Endothelial cell of umbilical vein (primary cell): ENCODE measurements around the gene LNPEP. TPM values are rescaled to one million over a fixed set of nuclear protein-coding genes. Genes with fewer than 3 reads are reported as not detected.

Experiments used
- BruUV-seq: library from RNA; stranded (reverse); fragments of 400-500 nt; replicated peaks from 2 replicates; lab custom pipeline; 2021; lab: Mats Ljungman, UMichigan
- CTCF ChIA-PET: fragments of 300-600, 350-600 bp; sonication (Branson Sonifier 250); formaldehyde crosslinking; loops from one replicate; lab custom pipeline; 2021; ENCODE audit warnings: antibody characterized with exemption, inconsistent platforms; lab: Charles Lee
- POLR2A ChIA-PET: fragments of 300-600, 350-600 bp; sonication (Branson Sonifier 250); formaldehyde crosslinking; loops from one replicate; lab custom pipeline; 2021; ENCODE audit warnings: antibody characterized with exemption, inconsistent platforms; lab: Charles Lee
- DNase-seq: peaks from one replicate; pipeline ENCODE4 v3.0.0-alpha.2; 2011; ENCODE audit warnings: low read depth, low spot score
- FAIRE-seq: peaks from 2 replicates; lab custom pipeline; 2011; peaks lifted over from hg19 to GRCh38; lab: Jason Lieb, UNC
- H2AFZ ChIP-seq: 2 replicates; pipeline ENCODE4 v1.6.0; 2012; ENCODE audit warnings: low read depth, low read length, control low read depth, inconsistent platforms
- H3K27ac ChIP-seq: 2 replicates; pipeline ENCODE4 v1.5.1; 2011; ENCODE audit warnings: low read depth, mild to moderate bottlenecking, control low read depth, low read length, moderate library complexity; ENCODE audit not compliant: insufficient read depth
- H3K27me3 ChIP-seq, 2 experiments: 2 replicates each; pipeline versions ENCODE4 v1.6.0 to v1.6.1; 2011; ENCODE audit warnings: low read length in 2 of 2, mixed read lengths in 1 of 2; ENCODE audit not compliant: control insufficient read depth in 2 of 2, insufficient read depth in 2 of 2
- H3K36me3 ChIP-seq, 2 experiments: 2 replicates in 1 of 2; 3 replicates in 1 of 2; pipeline ENCODE4 v1.5.1; 2011; ENCODE audit warnings: low read length in 2 of 2, mild to moderate bottlenecking in 1 of 2, moderate library complexity in 1 of 2; ENCODE audit not compliant: control insufficient read depth in 2 of 2, insufficient read depth in 2 of 2; ENCODE audit errors: extremely low read depth in 1 of 2
- H3K4me1 ChIP-seq: 3 replicates; pipeline ENCODE4 v1.5.1; 2011; ENCODE audit warnings: mild to moderate bottlenecking, low read length; ENCODE audit not compliant: control insufficient read depth, insufficient read depth; ENCODE audit errors: extremely low read depth
- H3K4me2 ChIP-seq: 2 replicates; pipeline ENCODE4 v1.6.1; 2011; ENCODE audit warnings: low read length, control low read depth, mixed read lengths; ENCODE audit not compliant: insufficient read depth
- H3K4me3 ChIP-seq, 3 experiments: fragments of 200-600 bp in 1 of 3; sonication (generic), shearing (Covaris generic) in 1 of 3; replicated peaks in 1 of 3; 2 replicates each; pipeline ENCODE4 v1.5.1; 2011 to 2016; ENCODE audit warnings: control low read depth in 3 of 3, low read length in 3 of 3, mild to moderate bottlenecking in 2 of 3, inconsistent platforms in 1 of 3, low read depth in 1 of 3, moderate library complexity in 1 of 3; ENCODE audit not compliant: insufficient read depth in 1 of 3
- H3K79me2 ChIP-seq: 2 replicates; pipeline ENCODE4 v1.6.0; 2012; ENCODE audit warnings: low read length, inconsistent platforms; ENCODE audit not compliant: control insufficient read depth, insufficient read depth
- H3K9ac ChIP-seq: replicated peaks from 2 replicates; pipeline ENCODE3; 2011; ENCODE audit warnings: low read length, control low read depth; ENCODE audit not compliant: insufficient read depth; ENCODE audit errors: extremely low read depth
- H3K9me1 ChIP-seq: replicated peaks from 3 replicates; pipeline ENCODE4 v1.6.0; 2011; ENCODE audit warnings: mild to moderate bottlenecking, low read length; ENCODE audit not compliant: control insufficient read depth, insufficient read depth; ENCODE audit errors: extremely low read depth
- H3K9me3 ChIP-seq: replicated peaks from 2 replicates; pipeline ENCODE4 v1.5.1; 2012; ENCODE audit warnings: low read length, inconsistent platforms; ENCODE audit not compliant: control insufficient read depth, insufficient read depth
- H4K20me1 ChIP-seq: replicated peaks from 2 replicates; pipeline ENCODE3; 2011; ENCODE audit warnings: mild to moderate bottlenecking, low read length; ENCODE audit not compliant: control insufficient read depth, insufficient read depth; ENCODE audit errors: extremely low read depth
- CTCF ChIP-seq, 2 donors: IDR thresholded peaks; 1 replicate in 1 of 2; 2 replicates in 1 of 2; pipeline ENCODE4 v1.5.1; 2011; ENCODE audit warnings: low read length in 2 of 2, mild to moderate bottlenecking in 2 of 2, moderate library complexity in 2 of 2, control low read depth in 1 of 2, inconsistent platforms in 1 of 2, low read depth in 1 of 2; ENCODE audit not compliant: insufficient read depth in 1 of 2; ENCODE audit errors: extremely low read depth in 1 of 2
- EZH2 ChIP-seq: IDR thresholded peaks from 2 replicates; pipeline ENCODE4 v1.6.1; 2012; ENCODE audit warnings: borderline replicate concordance, low read depth, mild to moderate bottlenecking, moderate library complexity, low read length, inconsistent platforms; ENCODE audit not compliant: severe bottlenecking
- FOS ChIP-seq: IDR thresholded peaks from 2 replicates; pipeline ENCODE4 v1.6.1; 2011; ENCODE audit warnings: mild to moderate bottlenecking, low read length, moderate library complexity, borderline replicate concordance; ENCODE audit not compliant: insufficient read depth
- GATA2 ChIP-seq: IDR thresholded peaks from 2 replicates; pipeline ENCODE4 v1.7.0; 2011; ENCODE audit warnings: low read depth, mild to moderate bottlenecking, moderate library complexity, mixed read lengths, low read length; ENCODE audit not compliant: insufficient read length, insufficient read depth
- JUN ChIP-seq: IDR thresholded peaks from 2 replicates; pipeline ENCODE4 v1.6.1; 2011; ENCODE audit warnings: borderline replicate concordance, low read depth; ENCODE audit not compliant: insufficient read length, insufficient read depth
- MYC ChIP-seq: IDR thresholded peaks from one replicate; pipeline ENCODE4 v1.6.1; 2011; ENCODE audit warnings: mild to moderate bottlenecking, low read depth, low read length
- POLR2A ChIP-seq: IDR thresholded peaks from 2 replicates; pipeline ENCODE4 v1.6.1; 2012; ENCODE audit warnings: low read depth, mild to moderate bottlenecking, control low read depth, low read length
- POLR2AphosphoS5 ChIP-seq: IDR thresholded peaks from 2 replicates; pipeline ENCODE4 v1.6.1; 2012; ENCODE audit warnings: low read depth, mild to moderate bottlenecking, control low read depth, low read length, moderate library complexity; ENCODE audit not compliant: insufficient read depth
- dilution Hi-C: fragments of 300-500 bp; cut with MboI; formaldehyde crosslinking; loops from one replicate; pipeline ENCODE4 v1.15.0; 2019; ENCODE audit warnings: low sequenced_read_pairs; ENCODE audit not compliant: extremely low pct_ligation_motif_present
- intact Hi-C: fragments of 100-400 bp; cut with micrococcal nuclease; formaldehyde crosslinking; loops from one replicate; pipeline ENCODE4 v1.10.0; 2022
- polyA plus RNA-seq, 4 experiments: library from polyadenylated mRNA; depleted of rRNA in 3 of 4; stranded (reverse) in 3 of 4; unstranded in 1 of 4; fragments of >200 nt; gene quantifications; 2 replicates each; pipeline versions ENCODE4 v1.2.1 to v1.2.3, GENCODE V29; 2011 to 2012; ENCODE audit warnings: missing spikeins in 1 of 4
- total RNA-seq: library from RNA; stranded (reverse); gene quantifications from 2 replicates; pipeline ENCODE4 v1.2.3, GENCODE V29; 2021
- TF ChIP-seq, protein P1 (sequence below): IDR thresholded peaks from 2 replicates; pipeline ENCODE4 v1.6.1; 2011; ENCODE audit not compliant: insufficient read depth, insufficient read length

Gene LNPEP
- total and polyA plus RNA-seq, 2 donors (not counting 3 experiments of a cell fraction or from before 2014, with no cell fraction given): 7.0 to 23.5 TPM

GRCh38 chr5:96945144-96945897 lies 9.4 kb downstream of the LNPEP start:
- no TSS peak for BruUV-seq
- dilution Hi-C loops: no loop called here
- TF ChIP-seq POLR2A (no peak), MYC (no peak), POLR2AphosphoS5 (no peak), JUN (no peak), FOS (no peak), CTCF (IDR thresholded peaks at IDR 0.05; ENCODE audit: extremely low read depth in 1 of 2, insufficient read depth in 1 of 2, low read depth in 1 of 2, low read length in 2 of 2) (no peak), EZH2 (no peak), GATA2 (no peak)
- TF ChIP-seq, protein P1, sequence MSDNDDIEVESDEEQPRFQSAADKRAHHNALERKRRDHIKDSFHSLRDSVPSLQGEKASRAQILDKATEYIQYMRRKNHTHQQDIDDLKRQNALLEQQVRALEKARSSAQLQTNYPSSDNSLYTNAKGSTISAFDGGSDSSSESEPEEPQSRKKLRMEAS: no peak
- Histone ChIP-seq H3K9ac (no peak overlapping the region), H2AFZ (no peak overlapping the region), H3K4me1 (no peaks in the 10 kb centered on the region), H3K4me2 (no peak overlapping the region), H3K9me1 (no peaks in the 10 kb centered on the region), H3K79me2 (peaks cover 31% of the 10 kb centered on the region), H3K4me3 (no peak overlapping the region), H4K20me1 (peaks cover 6% of the 10 kb centered on the region), H3K27ac (no peak overlapping the region), H3K27me3 (no peaks in the 10 kb centered on the region), H3K36me3 (peaks cover 0 to 2% of the 10 kb centered on the region in 2 experiments), H3K9me3 (no peaks in the 10 kb centered on the region)
- FAIRE-seq (no peak), DNase-seq (no peak)
- intact Hi-C loops: no loop called here
- CTCF ChIA-PET: interaction anchor here (1.1 to 1.2 kb wide), 2 partner anchors 9 to 76 kb away, joined by 3 to 4 read pairs; no protein-coding TSS in a partner anchor
- POLR2A ChIA-PET: no interaction called here
